ENCODE measurements around the gene FAM98C. TPM values are rescaled to one million over a fixed set of nuclear protein-coding genes. Genes with fewer than 3 reads are reported as not detected.

Gene FAM98C
- total and polyA plus RNA-seq, 2 of the 13 experiments (the other 11 are each of a cell fraction or from before 2014, with no cell fraction given): 10.0 to 11.5 TPM

DNA sequence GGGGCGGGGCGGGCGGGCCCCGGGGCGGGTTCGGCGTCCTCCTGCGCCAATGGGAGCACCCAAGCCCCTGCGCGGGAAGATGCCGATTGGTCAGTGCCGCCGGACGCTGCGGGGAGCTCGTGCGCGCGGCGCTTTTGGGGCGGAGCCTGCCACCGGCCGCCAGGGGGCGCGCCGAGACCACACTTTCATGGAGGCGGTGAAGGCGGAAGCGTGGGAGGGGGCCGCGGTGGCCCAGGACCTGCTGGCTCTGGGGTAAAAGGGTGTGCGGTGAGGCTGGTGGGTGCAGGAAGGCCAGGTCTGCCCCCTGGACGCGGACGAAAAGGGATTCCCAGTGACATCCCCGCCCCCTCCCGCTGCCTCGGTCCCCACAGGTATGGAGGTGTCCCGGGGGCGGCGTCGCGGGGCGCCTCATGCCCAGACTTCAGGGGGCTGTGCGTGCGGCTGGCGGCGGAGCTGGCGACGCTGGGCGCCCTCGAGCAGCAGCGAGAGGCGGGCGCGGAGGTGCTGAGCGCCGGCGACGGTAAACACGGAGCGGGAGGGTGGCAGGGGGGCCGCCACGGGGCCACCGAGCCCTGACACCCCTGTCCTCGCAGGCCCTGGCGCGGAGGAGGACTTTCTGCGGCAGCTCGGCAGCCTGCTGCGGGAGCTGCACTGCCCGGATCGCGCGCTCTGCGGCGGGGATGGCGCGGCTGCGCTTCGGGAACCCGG lies at the start of gene FAM98C (continued):
- TF ChIP-seq KLF11 (CRISPR knock-in tag; IDR thresholded peaks at IDR 0.05): peak; percentile 8; the same call in 1 of the 2 replicates
- TF ChIP-seq SRSF1 (optimal IDR thresholded peaks at IDR 0.05; ENCODE audit: low read depth, low read length): no peak
- no peak for TF ChIP-seq MAFG (CRISPR knock-in tag; IDR thresholded peaks at IDR 0.05)
- TF ChIP-seq CCDC6 (CRISPR knock-in tag; IDR thresholded peaks at IDR 0.05): no peak
- no peak for TF ChIP-seq ZNF180 (CRISPR knock-in tag; IDR thresholded peaks at IDR 0.05; ENCODE audit: borderline replicate concordance, low read depth)
- TF ChIP-seq CAMTA2 (CRISPR knock-in tag; IDR thresholded peaks at IDR 0.05; ENCODE audit: borderline replicate concordance): 0 out of 2 replicates have a peak, but pooled peaks have one; percentile 77
- TF ChIP-seq ZNF20 (CRISPR knock-in tag; IDR thresholded peaks at IDR 0.05): no peak
- TF ChIP-seq, protein P1, sequence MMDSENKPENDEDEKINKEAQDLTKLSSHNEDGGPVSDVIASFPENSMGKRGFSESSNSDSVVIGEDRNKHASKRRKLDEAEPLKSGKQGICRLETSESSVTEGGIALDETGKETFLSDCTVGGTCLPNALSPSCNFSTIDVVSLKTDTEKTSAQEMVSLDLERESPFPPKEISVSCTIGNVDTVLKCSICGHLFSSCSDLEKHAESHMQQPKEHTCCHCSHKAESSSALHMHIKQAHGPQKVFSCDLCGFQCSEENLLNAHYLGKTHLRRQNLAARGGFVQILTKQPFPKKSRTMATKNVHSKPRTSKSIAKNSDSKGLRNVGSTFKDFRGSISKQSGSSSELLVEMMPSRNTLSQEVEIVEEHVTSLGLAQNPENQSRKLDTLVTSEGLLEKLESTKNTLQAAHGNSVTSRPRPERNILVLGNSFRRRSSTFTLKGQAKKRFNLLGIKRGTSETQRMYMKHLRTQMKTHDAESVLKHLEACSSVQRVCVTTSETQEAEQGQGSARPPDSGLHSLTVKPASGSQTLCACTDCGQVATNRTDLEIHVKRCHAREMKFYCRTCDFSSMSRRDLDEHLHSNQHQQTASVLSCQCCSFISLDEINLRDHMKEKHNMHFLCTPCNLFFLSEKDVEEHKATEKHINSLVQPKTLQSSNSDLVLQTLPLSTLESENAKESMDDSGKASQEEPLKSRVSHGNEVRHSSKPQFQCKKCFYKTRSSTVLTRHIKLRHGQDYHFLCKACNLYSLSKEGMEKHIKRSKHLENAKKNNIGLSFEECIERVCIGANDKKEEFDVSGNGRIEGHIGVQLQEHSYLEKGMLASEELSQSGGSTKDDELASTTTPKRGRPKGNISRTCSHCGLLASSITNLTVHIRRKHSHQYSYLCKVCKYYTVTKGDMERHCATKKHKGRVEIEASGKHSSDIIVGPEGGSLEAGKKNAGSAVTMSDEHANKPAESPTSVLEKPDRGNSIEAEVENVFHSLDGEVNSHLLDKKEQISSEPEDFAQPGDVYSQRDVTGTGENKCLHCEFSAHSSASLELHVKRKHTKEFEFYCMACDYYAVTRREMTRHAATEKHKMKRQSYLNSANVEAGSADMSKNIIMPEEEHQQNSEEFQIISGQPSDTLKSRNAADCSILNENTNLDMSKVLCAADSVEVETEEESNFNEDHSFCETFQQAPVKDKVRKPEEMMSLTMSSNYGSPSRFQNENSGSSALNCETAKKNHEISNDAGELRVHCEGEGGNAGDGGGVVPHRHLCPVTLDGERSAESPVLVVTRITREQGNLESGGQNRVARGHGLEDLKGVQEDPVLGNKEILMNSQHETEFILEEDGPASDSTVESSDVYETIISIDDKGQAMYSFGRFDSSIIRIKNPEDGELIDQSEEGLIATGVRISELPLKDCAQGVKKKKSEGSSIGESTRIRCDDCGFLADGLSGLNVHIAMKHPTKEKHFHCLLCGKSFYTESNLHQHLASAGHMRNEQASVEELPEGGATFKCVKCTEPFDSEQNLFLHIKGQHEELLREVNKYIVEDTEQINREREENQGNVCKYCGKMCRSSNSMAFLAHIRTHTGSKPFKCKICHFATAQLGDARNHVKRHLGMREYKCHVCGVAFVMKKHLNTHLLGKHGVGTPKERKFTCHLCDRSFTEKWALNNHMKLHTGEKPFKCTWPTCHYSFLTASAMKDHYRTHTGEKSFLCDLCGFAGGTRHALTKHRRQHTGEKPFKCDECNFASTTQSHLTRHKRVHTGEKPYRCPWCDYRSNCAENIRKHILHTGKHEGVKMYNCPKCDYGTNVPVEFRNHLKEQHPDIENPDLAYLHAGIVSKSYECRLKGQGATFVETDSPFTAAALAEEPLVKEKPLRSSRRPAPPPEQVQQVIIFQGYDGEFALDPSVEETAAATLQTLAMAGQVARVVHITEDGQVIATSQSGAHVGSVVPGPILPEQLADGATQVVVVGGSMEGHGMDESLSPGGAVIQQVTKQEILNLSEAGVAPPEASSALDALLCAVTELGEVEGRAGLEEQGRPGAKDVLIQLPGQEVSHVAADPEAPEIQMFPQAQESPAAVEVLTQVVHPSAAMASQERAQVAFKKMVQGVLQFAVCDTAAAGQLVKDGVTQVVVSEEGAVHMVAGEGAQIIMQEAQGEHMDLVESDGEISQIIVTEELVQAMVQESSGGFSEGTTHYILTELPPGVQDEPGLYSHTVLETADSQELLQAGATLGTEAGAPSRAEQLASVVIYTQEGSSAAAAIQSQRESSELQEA (CRISPR knock-in tag; IDR thresholded peaks at IDR 0.05; ENCODE audit: not compliant biosample characterization): peak; percentile 73
- TF ChIP-seq MBD4 (IDR thresholded peaks at IDR 0.05; ENCODE audit: borderline replicate concordance, low read length): no peak
- 0 out of 2 replicates have a peak, but pooled peaks have one; percentile 47 for TF ChIP-seq EEA1 (CRISPR knock-in tag; IDR thresholded peaks at IDR 0.05; ENCODE audit: borderline replicate concordance)
- TF ChIP-seq, protein P2, sequence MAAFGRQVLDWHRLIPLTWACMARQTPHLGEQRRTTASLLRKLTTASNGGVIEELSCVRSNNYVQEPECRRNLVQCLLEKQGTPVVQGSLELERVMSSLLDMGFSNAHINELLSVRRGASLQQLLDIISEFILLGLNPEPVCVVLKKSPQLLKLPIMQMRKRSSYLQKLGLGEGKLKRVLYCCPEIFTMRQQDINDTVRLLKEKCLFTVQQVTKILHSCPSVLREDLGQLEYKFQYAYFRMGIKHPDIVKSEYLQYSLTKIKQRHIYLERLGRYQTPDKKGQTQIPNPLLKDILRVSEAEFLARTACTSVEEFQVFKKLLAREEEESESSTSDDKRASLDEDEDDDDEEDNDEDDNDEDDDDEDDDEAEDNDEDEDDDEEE (CRISPR knock-in tag; IDR thresholded peaks at IDR 0.05): 0 out of 2 replicates have a peak, but pooled peaks have one; percentile 18
- 0 out of 2 replicates have a peak, but pooled peaks have one; percentile 71 for TF ChIP-seq ETV6 (CRISPR knock-in tag; conservative IDR thresholded peaks at IDR 0.05)
- TF ChIP-seq ZNF460 (CRISPR knock-in tag; IDR thresholded peaks at IDR 0.05; ENCODE audit: borderline replicate concordance): no peak
- TF ChIP-seq, protein P3, sequence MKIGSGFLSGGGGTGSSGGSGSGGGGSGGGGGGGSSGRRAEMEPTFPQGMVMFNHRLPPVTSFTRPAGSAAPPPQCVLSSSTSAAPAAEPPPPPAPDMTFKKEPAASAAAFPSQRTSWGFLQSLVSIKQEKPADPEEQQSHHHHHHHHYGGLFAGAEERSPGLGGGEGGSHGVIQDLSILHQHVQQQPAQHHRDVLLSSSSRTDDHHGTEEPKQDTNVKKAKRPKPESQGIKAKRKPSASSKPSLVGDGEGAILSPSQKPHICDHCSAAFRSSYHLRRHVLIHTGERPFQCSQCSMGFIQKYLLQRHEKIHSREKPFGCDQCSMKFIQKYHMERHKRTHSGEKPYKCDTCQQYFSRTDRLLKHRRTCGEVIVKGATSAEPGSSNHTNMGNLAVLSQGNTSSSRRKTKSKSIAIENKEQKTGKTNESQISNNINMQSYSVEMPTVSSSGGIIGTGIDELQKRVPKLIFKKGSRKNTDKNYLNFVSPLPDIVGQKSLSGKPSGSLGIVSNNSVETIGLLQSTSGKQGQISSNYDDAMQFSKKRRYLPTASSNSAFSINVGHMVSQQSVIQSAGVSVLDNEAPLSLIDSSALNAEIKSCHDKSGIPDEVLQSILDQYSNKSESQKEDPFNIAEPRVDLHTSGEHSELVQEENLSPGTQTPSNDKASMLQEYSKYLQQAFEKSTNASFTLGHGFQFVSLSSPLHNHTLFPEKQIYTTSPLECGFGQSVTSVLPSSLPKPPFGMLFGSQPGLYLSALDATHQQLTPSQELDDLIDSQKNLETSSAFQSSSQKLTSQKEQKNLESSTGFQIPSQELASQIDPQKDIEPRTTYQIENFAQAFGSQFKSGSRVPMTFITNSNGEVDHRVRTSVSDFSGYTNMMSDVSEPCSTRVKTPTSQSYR (CRISPR knock-in tag; IDR thresholded peaks at IDR 0.05; ENCODE audit: borderline replicate concordance): no peak
- TF ChIP-seq, protein P4, sequence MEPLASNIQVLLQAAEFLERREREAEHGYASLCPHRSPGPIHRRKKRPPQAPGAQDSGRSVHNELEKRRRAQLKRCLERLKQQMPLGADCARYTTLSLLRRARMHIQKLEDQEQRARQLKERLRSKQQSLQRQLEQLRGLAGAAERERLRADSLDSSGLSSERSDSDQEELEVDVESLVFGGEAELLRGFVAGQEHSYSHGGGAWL (CRISPR knock-in tag; IDR thresholded peaks at IDR 0.05): peak; percentile 81; the same call in 1 of the 2 replicates
- TF ChIP-seq ZNF441 (CRISPR knock-in tag; IDR thresholded peaks at IDR 0.05; ENCODE audit: borderline replicate concordance): peak; percentile 60; the same call in 1 of the 2 replicates
